D721Med (cell line): ENCODE measurements around the gene LIPT1.

ENCODE experiments used
- DNase-seq: peaks from one replicate; pipeline ENCODE4 v3.0.0; 2011; ENCODE audit warnings: low spot score; ENCODE audit not compliant: insufficient read length
- FAIRE-seq: peaks from 2 replicates; lab custom pipeline; 2011; peaks lifted over from hg19 to GRCh38; lab: Jason Lieb, UNC
- CTCF ChIP-seq: IDR thresholded peaks from 2 replicates; pipeline ENCODE4 v1.5.1; 2012; ENCODE audit warnings: mild to moderate bottlenecking, control low read depth; ENCODE audit not compliant: insufficient read depth; ENCODE audit errors: missing control alignments

Gene LIPT1

GRCh38 chr2:99198103-99198841 is 43.5 kb downstream of the LIPT1 start:
- no peak for FAIRE-seq
- TF ChIP-seq CTCF: no peak
- DNase-seq: no peak

GRCh38 chr2:99200076-99200800 is 45.5 kb downstream of the LIPT1 start:
- FAIRE-seq (no peak), DNase-seq (no peak)
- no peak for TF ChIP-seq CTCF

GRCh38 chr2:99201959-99202678 is 47.4 kb downstream of the LIPT1 start:
- DNase-seq (no peak), FAIRE-seq (no peak)
- TF ChIP-seq CTCF: no peak

- DNase-seq (no peak), FAIRE-seq (no peak)
- TF ChIP-seq CTCF: no peak
Observed at GRCh38 chr2:99205491-99205890, 50.7 kb downstream of the LIPT1 start.
